Measurements from ENCODE around the gene MTERF1. TPM values are rescaled to one million over a fixed set of nuclear protein-coding genes. Genes with fewer than 3 reads are reported as not detected.

MTERF1 gene
- total RNA-seq, 1 donor from 2014 or later, result 13.5 TPM

DNA sequence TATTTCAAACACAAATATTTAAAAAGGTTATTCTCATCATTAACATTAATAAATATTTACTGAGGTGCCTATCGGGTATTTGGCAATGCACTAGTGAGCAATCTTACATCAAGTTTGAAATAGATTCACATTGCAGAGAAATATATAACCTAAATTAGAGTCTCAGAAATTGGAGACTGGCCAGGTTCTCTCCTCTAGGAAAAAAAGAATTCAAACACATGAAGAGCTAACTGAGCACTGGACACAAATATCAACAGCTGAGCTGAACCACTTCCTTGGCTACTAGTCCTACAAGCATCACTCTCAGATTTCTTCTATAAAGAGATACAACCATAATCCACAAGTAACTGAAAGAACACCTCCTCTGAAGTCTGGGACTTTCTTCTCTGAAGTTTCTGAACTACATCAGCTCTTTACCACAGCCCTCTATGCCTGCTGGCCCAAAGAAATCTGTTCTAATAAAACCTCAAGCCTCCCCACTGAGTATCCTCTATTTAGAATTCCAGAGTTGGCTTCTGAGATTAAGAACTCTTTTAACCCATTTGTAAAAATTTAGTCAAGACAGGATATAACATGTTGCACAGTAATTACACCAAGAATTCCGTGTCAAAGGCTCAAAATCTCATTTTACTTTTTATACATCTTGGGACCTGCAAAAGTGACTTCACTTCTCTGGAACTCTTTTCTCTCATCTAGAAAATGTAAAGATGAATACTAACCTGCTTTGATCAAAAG lies 45.2 kb downstream of the MTERF1 start:
- peaks cover 3% of the 10 kb centered on the region for H3K4me1 ChIP-seq
- no peak overlapping the region for H3K4me3 ChIP-seq
- no peak for ATAC-seq
- DNase-seq, result no peak
- H3K36me3 ChIP-seq, result no peaks in the 10 kb centered on the region
- intact Hi-C loops (cut with DNase I), result no loop called here
- TF ChIP-seq, protein P1, sequence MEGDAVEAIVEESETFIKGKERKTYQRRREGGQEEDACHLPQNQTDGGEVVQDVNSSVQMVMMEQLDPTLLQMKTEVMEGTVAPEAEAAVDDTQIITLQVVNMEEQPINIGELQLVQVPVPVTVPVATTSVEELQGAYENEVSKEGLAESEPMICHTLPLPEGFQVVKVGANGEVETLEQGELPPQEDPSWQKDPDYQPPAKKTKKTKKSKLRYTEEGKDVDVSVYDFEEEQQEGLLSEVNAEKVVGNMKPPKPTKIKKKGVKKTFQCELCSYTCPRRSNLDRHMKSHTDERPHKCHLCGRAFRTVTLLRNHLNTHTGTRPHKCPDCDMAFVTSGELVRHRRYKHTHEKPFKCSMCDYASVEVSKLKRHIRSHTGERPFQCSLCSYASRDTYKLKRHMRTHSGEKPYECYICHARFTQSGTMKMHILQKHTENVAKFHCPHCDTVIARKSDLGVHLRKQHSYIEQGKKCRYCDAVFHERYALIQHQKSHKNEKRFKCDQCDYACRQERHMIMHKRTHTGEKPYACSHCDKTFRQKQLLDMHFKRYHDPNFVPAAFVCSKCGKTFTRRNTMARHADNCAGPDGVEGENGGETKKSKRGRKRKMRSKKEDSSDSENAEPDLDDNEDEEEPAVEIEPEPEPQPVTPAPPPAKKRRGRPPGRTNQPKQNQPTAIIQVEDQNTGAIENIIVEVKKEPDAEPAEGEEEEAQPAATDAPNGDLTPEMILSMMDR (IDR thresholded peaks at IDR 0.05), result no peak
- no peaks in the 10 kb centered on the region for H3K27me3 ChIP-seq
- no peak overlapping the region for H3K27ac ChIP-seq
- H3K9me3 ChIP-seq, result no peaks in the 10 kb centered on the region

DNA sequence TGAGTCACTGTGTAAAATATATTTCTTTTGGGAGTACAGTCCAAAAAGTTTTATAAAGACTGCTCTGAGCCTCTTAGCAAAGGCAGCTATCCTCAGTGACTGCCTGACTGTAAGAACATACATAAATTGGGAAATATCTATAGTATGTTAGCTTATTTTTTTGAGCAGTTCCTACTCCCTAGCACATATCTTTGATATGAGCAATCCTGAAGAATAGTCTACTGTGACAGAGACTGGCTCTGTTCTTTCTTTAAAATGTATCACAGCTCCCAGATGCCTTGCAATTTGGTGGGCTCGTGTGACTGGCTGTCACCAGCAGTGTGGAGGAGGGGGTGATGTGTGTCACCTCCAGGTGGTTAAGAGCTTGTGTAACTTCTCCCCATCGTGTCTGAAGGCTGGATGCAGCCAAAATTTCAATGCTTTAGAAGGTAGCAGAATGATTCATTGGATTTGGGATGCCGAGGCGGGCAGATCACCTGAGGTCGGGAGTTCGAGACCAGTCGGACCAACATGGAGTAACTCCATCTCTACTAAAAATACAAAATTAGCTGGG lies 47.9 kb downstream of the MTERF1 start:
- no peak overlapping the region for H3K27ac ChIP-seq
- DNase-seq (no peak), ATAC-seq (no peak)
- H3K4me3 ChIP-seq, result no peak overlapping the region
- H3K4me1 ChIP-seq, result peaks cover 3% of the 10 kb centered on the region
- TF ChIP-seq, protein P1 (IDR thresholded peaks at IDR 0.05), result no peak
- H3K36me3 ChIP-seq, result no peaks in the 10 kb centered on the region
- no peaks in the 10 kb centered on the region for H3K9me3 ChIP-seq
- H3K27me3 ChIP-seq, result no peaks in the 10 kb centered on the region
- intact Hi-C loops (cut with DNase I), result no loop called here

DNA sequence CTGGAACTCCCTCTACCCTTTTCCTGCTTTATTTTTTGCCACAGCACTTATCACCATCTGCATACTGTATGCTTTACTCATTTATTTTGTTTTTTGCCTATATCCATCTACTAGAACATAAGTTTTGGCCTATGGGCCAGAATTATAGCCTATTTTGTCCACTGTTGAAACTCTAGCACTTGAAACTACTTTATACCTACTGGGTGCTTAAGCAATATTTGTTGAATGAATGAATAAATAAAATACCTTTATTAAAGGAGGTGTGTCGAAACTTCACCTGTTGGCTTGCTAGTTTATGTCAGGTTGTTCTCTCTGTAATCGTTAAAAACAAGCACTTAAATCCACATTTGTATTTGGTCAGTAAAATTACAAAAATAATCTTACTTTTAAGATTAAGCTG lies 53.3 kb downstream of the MTERF1 start:
- Histone ChIP-seq H3K36me3 (no peaks in the 10 kb centered on the region), H3K27me3 (no peaks in the 10 kb centered on the region), H3K4me1 (no peaks in the 10 kb centered on the region), H3K9me3 (no peaks in the 10 kb centered on the region), H3K27ac (peak overlapping the region; percentile 38), H3K4me3 (no peak overlapping the region)
- TF ChIP-seq, protein P1 (IDR thresholded peaks at IDR 0.05), result no peak
- intact Hi-C loops (cut with DNase I), result no loop called here
- DNase-seq (no peak), ATAC-seq (peak; percentile 65)

DNA sequence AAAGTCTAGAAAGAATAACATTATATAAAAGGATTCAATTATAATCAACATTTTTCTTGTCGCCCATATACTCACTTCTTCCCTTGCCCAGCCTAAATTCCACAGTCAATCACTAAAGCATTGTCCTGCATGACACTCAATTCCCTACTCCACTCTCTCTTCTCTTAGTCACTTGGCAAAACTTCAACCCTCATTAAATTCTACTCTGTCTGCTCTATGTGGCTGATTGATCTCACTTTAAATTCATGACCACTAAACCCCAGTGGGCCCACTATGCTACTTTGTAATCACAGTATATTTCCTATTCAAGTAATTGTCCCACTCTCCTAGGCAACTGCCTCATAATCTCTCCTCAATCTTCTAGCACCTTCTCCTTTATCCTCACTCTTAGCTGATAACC lies 54.1 kb downstream of the MTERF1 start:
- H3K4me1 ChIP-seq, result no peaks in the 10 kb centered on the region
- ATAC-seq, result no peak
- TF ChIP-seq, protein P1 (IDR thresholded peaks at IDR 0.05), result no peak

DNA sequence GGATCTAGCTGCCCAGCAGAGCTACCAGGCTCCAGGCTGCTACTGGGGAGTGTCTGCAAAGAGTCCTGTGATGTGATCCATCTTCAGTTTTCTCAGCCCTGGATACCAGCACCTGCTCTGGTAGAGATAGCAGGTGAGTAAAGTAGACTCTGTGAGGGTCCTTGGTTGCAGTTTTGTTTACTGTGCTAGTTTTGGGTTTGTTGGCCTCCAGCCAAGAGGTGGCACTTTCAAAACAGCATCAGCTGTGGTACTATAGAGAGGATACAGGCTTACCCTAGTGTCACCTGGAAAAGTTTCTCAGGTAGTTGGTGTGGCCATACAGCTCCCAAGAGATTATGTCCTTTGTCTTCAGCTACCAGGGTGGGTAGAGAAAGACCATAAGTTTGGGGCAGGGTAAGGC lies 56.3 kb downstream of the MTERF1 start:
- no peaks in the 10 kb centered on the region for H3K36me3 ChIP-seq

More for the DNA sequence above, 54.1 kb downstream of the MTERF1 start:
- no peak for DNase-seq
- intact Hi-C loops (cut with DNase I), result no loop called here
- Histone ChIP-seq H3K27ac (no peak overlapping the region), H3K27me3 (no peaks in the 10 kb centered on the region), H3K4me3 (no peak overlapping the region), H3K9me3 (no peaks in the 10 kb centered on the region), H3K36me3 (no peaks in the 10 kb centered on the region)

More for the DNA sequence above, 56.3 kb downstream of the MTERF1 start:
- no peak for DNase-seq
- no peak overlapping the region for H3K4me3 ChIP-seq
- H3K27me3 ChIP-seq, result no peaks in the 10 kb centered on the region
- no peak for ATAC-seq
- TF ChIP-seq, protein P1 (IDR thresholded peaks at IDR 0.05), result no peak
- intact Hi-C loops (cut with DNase I), result no loop called here
- H3K4me1 ChIP-seq, result no peaks in the 10 kb centered on the region
- H3K27ac ChIP-seq, result no peak overlapping the region
- no peaks in the 10 kb centered on the region for H3K9me3 ChIP-seq

Other genes starting within 250 kb of the MTERF1 start
- gene AKAP9, start 60.2 kb upstream of the MTERF1 start, total RNA-seq, result 85.3 TPM

Data from upper lobe of right lung (tissue), 1 donor.